GM19043 (cell line): ENCODE results near the gene DPEP1.
"Not testable (repeated sequence)": the region's sequence is repeated elsewhere in the genome, so short reads cannot be mapped to it uniquely, and the experiment has no call there.

Experiments
- ATAC-seq: cut with Tn5 transposase; IDR thresholded peaks from one replicate; pipeline ENCODE4 v1.9.1; 2021; ENCODE audit warnings: low read depth; ENCODE audit not compliant: unreplicated experiment

DPEP1 gene

DNA sequence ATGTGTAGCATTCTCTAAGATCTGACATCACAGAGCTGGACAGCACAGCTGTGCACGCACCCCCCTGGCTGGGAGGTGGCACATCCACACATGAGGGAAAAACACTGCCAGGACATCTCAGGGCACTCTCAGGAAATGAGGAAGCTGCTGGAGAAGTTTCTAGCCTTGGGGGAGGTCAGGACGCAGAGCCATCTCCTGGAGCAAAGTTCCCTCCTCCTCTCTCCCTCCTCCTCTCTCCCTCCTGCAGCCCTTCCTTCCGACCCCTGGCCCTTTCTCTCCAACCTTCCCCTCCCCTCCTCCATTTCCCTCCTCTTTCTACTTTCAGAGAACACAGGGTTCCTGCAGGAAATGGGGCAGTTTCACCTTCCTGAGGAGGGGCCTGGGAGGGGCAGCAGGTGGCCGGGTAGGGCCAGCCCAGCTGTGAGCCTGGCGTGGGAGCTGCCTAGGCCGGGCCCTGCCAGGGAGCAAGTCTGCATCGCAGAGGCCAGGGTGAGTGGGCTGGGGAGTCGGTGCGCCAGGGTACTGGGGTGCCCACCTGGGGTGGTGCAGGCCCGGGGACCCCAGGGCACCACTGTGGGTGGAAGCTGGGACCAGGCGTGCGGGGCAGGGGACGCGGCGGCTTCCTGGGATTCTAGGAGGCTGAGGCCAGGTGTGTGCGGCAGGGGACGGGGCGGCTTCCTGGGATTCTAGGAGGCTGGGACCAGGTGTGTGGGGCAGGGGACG, at the start of gene DPEP1:
Gene DPEP1, plus strand, starts transcription at position 412 of the 723 bp plus-strand sequence. CDS start 16,769 bp downstream, outside the sequence.
- no peak for ATAC-seq

- no peak for ATAC-seq
These were observed 48.8 kb upstream of the DPEP1 start for GRCh38 chr16:89564476-89565255.

DNA sequence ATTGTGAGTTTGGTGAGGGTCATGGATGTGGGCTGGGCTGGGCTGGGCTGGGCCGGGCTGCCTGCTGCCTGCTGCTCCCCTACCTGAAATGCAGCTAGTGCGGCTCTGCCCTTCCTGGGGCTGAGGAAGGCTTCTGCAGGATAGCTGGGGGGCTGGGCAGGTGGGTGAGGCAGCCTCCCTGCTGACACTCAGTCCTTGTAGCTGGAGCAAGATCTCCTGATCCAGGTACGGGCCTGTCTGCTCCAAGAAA, 48.3 kb upstream of the DPEP1 start:
- ATAC-seq, result no peak

GRCh38 chr16:89565506-89566372, 47.7 kb upstream of the DPEP1 start:
- ATAC-seq, result no peak

DNA sequence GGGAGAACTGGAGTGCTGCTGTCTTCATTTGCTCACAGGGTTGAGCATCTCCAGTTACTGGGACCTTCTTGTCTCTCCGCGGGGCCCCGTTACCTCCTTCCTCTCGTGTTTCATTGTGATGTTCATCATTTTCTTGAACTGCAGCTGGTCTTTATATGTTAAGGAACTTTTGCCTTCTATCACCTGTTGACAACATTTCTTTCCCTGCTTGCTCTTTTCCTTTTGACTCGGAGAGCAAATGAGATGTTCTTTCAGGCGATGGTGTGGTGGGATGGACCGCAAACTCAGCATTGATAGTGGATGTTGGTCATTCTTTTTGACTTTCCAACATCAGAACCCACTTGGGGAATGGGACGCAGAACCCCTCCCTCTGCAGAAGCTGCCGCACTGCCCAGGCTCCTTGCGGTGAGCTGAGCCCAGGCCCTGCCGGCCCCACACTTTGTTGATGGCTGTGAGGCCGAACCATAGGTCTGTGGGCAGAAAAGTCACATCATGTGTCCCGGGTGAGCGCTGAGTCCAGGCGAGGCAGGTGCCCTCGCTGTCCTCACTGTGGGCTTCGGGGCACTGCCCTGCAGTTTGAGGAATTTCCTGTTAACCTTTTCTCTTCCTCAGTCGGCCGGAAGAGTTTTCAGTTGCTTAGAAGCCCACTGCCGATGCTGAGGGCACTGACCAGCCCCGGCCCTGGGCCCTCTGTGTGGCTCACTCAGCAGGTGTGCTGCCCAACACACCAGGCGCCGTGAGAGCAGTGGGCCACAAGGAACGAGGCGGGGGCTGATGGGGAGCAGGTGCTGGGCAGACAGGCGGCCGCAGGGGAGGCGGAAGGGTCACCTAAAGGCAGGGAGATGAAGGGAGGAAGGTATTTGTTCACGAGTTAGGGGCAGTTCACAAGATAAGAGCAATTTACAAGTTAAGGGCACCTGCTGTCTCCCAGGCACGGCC, 45.5 kb upstream of the DPEP1 start:
- no peak for ATAC-seq

DNA sequence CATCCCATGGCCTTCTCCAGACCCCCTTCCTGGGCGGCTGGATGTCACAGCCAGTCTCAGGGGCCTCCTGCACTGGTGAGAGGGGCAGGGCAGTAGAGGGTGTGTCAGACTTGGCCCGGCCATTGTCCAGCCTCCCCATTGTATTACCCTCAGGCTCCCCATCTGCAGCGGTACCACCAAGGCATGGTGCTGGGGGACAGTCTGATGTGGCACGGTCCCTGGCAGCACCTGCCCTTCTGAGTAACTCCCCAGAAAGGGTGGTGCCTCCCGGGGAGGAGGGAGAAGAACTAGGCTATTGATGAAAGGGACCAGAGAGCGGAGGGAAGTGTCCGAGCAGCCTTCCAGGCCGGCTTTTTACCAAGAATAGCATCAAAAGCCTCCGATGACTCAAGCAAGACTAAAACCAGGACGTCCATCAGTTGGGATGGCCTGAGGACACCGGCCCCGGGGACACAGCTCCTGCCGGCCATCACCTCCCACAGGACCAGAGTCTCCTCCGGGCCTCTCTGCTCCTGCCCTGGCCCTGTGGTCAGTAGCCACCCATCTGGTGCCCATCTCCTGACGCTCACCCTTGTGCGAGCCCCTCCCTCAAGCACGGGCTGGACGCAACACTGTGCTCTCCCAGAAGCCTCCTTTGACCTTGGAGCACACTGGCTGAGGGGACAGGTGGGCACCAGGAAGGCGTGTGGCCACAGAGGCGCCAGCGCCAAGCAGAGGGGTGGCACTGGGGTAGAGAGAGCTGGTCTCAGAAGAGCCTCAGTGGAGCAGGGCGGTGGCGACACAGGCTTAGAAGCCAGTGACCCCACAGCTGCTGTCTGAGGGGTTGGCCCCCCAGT, 43.7 kb upstream of the DPEP1 start:
- no peak for ATAC-seq

GRCh38 chr16:89570342-89570923, 43.0 kb upstream of the DPEP1 start:
- ATAC-seq, result no peak

- not testable (repeated sequence) for ATAC-seq
These were observed 42.4 kb upstream of the DPEP1 start for GRCh38 chr16:89570983-89571598.

DNA sequence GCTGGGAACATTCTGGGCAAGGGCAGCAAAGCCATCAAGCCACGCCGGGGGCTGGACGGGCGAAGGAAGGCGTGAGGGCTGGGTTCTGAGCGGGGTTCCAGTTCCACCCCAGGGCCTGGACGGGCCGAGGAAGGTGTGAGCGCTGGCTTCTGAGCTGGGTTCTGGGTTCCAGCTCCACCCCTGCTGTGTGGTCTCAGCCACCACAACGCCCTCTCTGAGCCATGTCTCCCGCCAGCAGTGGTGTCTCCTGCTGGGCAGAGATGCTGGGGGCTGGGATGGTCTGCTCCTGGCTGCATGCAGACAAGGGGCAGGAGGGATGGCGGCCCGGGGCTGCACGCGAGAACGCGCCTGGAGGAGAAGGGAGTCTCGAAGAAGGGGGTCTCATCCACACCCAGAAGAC, 41.8 kb upstream of the DPEP1 start:
- ATAC-seq, result no peak

- ATAC-seq, result no peak
These were observed 41.4 kb upstream of the DPEP1 start for GRCh38 chr16:89572073-89572484.

DNA sequence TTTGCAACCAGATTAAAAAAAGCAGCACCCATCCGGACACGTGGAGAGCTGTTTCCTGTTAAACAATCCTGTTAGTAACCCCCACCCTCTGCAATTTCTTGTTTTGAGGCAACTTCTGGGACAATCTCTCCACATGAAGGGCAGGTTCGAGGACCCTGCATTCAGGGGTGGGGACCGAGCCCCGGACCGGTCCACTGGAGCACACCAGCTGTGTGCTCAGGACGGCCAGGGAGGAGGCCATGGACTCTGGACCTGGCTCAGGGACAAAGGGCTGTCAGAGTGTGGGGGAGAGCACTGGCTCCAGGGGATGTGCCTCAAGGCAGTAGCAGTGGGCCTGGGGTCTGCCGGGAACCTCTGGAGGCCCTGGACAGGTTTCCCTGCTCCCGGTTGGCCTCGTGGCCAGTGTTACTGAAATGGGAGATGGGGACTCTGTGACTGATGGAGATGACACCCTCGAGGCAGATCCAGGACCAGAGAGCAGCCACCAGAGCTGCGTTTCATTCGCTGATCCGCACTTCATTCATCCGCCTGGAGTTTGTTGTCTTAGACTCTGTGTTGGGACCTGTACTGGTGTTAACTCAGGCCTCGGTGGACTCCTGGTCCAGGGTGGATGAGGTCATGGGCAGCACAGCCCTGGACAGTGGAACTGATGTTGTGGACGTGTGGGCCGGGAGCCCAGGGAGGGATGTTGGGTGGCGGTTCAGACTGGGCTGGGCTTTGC, 40.8 kb upstream of the DPEP1 start:
- no peak for ATAC-seq

GRCh38 chr16:89573826-89574680, 39.4 kb upstream of the DPEP1 start:
- no peak for ATAC-seq

DNA sequence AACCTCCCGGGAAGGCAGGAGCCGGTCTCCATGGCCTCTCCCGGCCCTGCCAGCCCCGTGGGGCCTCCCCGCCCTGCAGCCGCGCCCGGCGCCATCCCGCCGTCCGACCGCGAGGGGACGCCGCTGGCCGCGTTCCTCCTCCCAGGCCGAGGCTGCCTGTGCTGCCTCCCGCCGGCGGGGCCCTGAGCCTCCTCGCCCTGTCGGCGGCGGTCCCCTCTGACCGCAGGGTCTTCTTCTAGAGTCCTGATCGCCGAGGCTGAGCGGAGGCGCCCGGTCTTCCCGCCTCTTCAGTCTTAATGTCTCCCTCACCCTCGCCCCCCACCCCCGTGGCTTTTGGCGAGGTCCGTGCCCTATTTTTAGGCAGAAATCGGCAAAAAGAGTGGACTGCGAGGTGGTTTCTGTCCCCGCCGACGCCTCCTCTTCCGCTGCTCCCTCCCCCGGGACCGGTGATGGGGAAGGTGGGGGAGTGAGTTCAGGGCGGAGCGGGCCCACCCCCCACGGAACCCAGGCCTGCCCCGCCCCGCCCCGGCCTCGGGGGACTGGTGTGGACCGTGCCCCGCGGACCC, 38.7 kb upstream of the DPEP1 start:
- no peak for ATAC-seq

DNA sequence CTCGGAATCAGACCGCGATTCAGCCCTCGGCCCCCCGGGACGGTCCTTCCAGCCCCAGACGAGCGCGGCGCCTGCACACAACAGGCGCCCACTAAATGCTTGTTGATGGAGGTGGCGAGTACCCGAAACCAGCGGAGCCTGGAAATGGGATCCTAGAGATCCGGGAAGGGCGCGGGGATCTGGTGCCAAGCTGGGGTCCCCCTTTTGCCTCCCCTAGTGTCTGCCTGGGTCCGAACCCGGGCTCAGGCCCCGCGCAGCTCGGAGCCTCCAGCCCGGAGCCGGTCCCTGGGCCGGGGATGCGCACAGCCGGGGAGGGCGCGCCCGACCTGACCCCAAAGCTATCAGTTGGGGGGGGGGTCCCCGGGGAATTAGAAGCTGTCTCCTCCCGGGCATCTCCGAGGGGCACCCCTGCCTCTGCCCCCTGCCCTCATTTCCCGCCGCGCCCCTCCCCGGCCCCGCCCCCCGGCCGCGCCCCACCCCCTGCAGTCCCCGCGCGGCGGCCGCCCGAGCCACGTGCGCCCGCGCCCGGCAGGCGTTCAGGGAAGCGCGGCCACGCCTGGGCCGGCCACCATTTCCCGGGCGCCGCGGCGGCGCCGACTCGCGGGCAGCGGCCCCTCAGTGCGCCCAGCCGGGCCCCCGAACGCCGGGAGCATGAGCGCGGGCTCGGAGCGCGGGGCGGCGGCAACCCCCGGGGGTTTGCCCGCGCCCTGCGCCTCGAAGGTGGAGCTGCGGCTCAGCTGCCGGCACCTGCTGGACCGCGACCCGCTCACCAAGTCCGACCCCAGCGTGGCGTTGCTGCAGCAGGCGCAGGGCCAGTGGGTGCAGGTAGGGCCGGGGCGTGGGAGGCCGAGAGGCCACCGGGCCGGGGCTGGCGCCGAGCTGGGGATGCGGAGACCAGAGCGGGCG, 37.9 kb upstream of the DPEP1 start, which contains the start of gene CPNE7:
Gene CPNE7, plus strand, starts transcription at position 512 of the 906 bp plus-strand sequence. Its CDS starts 140 bp downstream, at position 652.
- no peak for ATAC-seq
